ENCODE data around the gene FAM83G.

GRCh38 chr17:18999911-19000310, 4.7 kb downstream of the FAM83G start:
- TF ChIP-seq EZH2 (IDR thresholded peaks at IDR 0.05; ENCODE audit: low read depth, unreplicated experiment) (no peak), CTCF (conservative IDR thresholded peaks at IDR 0.05; ENCODE audit: low read depth in 2 of 2) (no peak)
